ENCODE data around the gene RECQL5. TPM values are rescaled to one million over a fixed set of nuclear protein-coding genes. Genes with fewer than 3 reads are reported as not detected.

The RECQL5 gene
- total RNA-seq, 1 donor from 2014 or later: 34.4 TPM

DNA sequence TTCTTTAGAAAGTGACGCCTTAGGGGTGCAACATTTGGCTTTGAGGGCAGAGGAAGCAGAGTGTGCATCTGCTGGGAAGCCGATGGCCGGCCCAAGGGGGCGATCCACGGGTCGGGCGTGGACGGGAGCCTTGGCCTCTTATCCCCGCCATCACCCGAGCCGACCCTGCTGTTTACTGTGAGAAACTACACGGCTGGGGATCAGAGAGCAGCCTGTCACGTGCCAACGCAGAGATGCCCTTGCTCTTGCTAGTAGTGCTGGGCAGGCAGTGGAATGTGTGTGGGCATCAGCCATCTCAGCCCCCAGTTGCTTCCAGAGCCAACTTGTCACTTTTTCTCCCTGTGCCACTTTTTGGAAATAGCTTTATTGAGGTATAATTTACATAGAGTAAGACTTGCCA, 27.6 kb upstream of the RECQL5 start:
- Mint-ChIP-seq H3K27me3 (no peaks in the 10 kb centered on the region), H3K4me3 (no peak overlapping the region), H3K4me1 (peaks cover 28% of the 10 kb centered on the region), H3K27ac (peak overlapping the region; percentile 41), H3K9me3 (no peaks in the 10 kb centered on the region), H3K36me3 (ENCODE audit: low read depth) (peaks cover 26% of the 10 kb centered on the region)
- DNase-seq: no peak
- intact Hi-C loops (cut with micrococcal nuclease): no loop called here

DNA sequence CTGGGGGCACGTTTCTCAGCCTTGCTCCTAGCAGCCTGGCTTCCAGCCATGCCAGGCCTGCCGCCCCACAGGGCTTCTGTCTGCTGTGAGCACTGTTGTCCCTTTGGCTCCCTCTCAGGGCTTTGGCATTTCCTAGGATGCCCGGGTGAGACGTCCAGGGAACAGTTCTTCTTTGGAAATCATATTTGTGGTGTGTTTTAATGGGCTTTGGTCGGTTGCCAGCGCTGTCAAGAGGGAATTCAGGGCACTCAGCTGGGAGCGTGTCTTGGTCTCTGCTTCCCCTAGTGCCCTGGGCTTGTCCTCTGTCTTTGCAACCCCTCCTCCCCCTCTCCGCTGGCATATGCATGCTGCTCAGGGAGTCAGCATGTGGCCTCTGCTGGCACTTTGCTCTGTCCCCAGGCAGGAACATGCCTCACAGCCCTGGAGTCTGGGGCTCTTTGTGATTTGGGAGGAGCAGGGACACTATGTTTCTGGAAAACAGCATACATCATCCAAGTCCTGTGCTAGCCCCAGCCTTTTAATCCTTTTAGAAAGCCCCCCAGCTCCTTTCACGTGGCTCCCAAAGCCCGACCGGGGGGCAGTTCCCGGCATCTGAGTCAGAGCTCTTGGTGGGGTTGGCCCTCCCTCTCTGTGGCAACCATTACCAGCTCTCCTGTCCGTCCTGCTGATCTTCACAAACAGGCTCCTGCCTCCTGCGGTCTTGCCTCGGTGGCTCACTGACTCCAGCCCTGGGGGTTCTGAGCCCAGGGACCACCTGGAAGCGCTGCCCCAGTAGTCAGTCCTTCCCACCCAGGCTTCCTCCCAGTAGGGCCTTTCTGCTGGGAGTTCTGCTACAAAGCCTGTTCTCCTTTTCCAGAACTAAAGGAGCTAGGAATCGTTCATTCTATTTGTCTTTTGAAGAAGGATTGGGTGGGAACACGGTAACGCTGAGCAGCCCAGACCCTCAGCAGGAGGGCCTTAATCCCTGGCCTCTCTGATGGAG, 26.8 kb upstream of the RECQL5 start:
- H3K4me1 Mint-ChIP-seq: peaks cover 35% of the 10 kb centered on the region
- H3K4me3 Mint-ChIP-seq: no peak overlapping the region
- DNase-seq: no peak
- no peaks in the 10 kb centered on the region for H3K9me3 Mint-ChIP-seq
- peaks cover 28% of the 10 kb centered on the region for H3K36me3 Mint-ChIP-seq (ENCODE audit: low read depth)
- intact Hi-C loops (cut with micrococcal nuclease): no loop called here
- no peaks in the 10 kb centered on the region for H3K27me3 Mint-ChIP-seq
- no peak overlapping the region for H3K27ac Mint-ChIP-seq

DNA sequence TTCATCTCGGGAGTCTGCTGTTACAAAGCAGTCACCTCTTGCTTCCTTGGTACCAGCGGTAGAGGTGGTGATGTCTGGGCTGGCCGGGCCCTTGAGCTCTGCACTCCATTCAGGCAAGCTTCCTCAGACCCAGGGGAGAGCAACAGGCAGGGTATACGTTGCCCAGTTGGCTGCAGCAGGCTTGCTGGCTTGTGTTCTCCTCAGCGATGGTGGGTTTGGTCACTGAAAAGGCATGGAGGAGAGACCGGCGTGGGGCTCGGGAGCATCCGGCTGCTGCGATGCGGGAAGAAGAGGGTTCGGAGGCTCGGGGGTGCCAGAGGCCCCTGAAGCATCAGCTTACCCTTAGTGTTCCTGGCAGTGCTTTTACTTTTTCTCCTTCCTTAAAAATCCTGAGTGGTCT, 26.0 kb upstream of the RECQL5 start:
- intact Hi-C loops (cut with micrococcal nuclease): no loop called here
- Mint-ChIP-seq H3K27ac (no peak overlapping the region), H3K4me1 (peaks cover 43% of the 10 kb centered on the region), H3K27me3 (no peaks in the 10 kb centered on the region), H3K36me3 (ENCODE audit: low read depth) (peaks cover 30% of the 10 kb centered on the region), H3K4me3 (no peak overlapping the region), H3K9me3 (no peaks in the 10 kb centered on the region)
- no peak for DNase-seq

DNA sequence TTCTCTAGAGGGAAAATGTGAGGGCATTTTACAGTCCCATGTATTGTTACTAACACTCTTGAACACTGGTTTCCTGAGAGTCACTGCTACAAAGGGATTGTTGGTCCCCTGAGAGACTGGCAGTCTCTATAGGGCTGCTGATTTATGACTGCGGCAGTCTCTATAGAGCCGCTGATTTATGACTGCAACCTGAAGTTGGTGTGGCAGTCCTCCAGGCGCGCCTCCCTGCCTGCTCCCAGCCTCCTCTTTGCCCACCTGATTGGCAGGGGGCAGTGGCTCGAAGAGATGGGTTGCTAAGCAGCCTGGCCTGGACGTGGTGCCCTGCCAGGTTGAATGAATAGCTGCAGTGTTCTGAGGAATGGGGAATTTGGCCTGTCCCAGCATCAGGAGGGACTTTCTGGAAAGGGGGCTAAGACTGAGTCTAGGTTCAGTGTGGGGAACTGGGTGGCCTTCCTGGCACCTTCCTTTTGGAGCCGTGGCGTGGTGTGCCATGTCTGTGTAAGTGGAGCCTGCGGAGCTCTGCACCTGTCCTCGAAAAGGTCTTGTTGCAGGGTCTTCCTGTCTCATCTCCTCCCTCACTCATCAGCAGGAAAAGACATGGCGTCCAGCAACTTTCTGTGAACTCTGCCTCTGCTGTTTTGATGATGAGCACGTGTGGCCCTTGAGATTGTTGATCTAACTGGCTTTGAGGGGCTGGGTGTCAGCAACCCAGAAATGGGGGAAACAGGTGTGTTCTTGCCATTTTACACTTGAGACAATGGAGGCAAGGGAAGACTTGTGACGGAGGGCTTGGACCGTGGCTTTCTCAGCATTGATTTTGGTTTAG, 25.1 kb upstream of the RECQL5 start:
- Mint-ChIP-seq H3K4me3 (peak overlapping the region; percentile 9), H3K9me3 (no peaks in the 10 kb centered on the region), H3K27me3 (no peaks in the 10 kb centered on the region), H3K27ac (peak overlapping the region; percentile 81), H3K36me3 (ENCODE audit: low read depth) (peaks cover 37% of the 10 kb centered on the region), H3K4me1 (peaks cover 47% of the 10 kb centered on the region)
- no peak for DNase-seq
- intact Hi-C loops (cut with micrococcal nuclease): loop anchor here (2.0 kb wide), 1 partner anchor 17 kb away; no protein-coding TSS in a partner anchor

DNA sequence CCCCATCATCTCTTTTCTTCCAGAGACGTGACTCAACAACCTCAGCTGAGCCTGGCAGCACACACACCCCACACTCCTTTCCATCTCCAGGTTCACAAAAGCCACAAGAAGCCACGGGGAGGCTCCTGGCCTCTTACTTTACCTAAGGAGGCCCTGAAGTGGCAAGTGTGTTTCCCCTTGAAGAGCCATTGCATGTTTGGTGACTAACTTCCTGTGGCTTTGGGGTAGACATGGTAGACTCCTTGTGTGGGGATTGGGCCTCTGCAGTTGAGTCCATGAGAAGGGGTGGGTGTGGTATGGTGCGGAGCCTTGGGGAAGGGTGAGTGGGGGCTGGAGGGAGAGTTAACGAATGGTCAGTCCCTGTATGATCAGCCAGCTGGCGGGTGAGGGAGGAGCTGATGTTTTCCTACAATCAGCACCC, 24.4 kb upstream of the RECQL5 start:
- Mint-ChIP-seq H3K27me3 (no peaks in the 10 kb centered on the region), H3K4me3 (peak overlapping the region; percentile 9), H3K4me1 (peaks cover 51% of the 10 kb centered on the region), H3K9me3 (no peaks in the 10 kb centered on the region), H3K27ac (peak overlapping the region; percentile 81), H3K36me3 (ENCODE audit: low read depth) (peaks cover 37% of the 10 kb centered on the region)
- peak; percentile 79 for DNase-seq
- intact Hi-C loops (cut with micrococcal nuclease): loop anchor here (2.0 kb wide), 1 partner anchor 17 kb away; no protein-coding TSS in a partner anchor

DNA sequence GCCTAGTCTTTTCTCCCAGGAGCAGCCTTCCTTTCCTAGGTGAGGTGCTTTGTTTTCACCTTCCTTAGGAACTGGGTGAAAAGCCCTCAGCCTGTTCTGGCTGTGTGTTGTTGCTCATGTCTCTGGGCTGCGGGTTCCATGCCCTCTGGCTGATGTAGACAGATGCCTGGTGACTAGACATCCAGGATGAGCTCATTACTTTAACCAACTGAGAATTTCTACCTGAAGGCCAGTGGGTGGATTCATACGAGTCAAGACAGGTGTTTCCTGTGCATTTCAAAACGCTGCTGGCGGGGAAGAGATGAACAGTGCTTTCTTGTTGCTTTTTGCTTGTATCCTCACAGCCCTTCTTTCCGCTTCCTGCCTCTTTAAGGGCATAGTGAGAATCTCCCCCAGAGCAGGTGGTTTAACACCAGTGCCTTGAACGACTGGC, 22.5 kb upstream of the RECQL5 start:
- Mint-ChIP-seq H3K27ac (peak overlapping the region; percentile 74), H3K9me3 (no peaks in the 10 kb centered on the region), H3K36me3 (ENCODE audit: low read depth) (peaks cover 33% of the 10 kb centered on the region), H3K4me3 (peak overlapping the region; percentile 51), H3K4me1 (peaks cover 54% of the 10 kb centered on the region), H3K27me3 (no peaks in the 10 kb centered on the region)
- intact Hi-C loops (cut with micrococcal nuclease): no loop called here
- peak; percentile 84 for DNase-seq

DNA sequence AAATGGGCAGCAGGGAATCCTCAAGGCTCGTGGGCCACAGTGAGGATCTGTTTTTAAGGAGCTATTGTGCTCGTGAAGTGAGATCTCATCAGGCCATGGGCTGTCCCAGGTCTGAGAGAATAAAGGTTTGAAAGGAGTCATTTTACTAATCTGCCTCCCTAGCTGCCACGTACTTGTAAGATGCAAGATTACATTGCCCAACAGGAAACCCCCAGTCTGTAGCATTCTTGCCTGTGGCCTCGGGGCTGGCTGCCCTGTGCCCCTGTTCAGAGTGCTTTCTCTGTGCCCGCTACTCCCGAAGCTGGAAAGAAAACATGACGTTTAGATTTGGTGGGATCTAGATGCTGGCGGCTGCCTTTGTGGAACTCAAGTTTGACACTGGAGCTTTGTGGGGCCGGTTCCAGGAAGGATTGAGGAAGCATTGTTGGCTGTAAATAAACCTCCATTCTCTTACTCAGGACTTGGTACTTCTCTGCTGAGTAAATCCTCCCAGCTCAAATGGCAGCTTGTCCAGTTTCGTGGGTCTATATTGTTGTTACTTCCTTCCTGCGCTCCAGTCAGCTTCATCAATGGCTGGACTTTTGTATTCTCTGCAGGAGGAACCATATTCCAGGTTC, 21.4 kb upstream of the RECQL5 start:
- H3K9me3 Mint-ChIP-seq: no peaks in the 10 kb centered on the region
- peaks cover 32% of the 10 kb centered on the region for H3K36me3 Mint-ChIP-seq (ENCODE audit: low read depth)
- intact Hi-C loops (cut with micrococcal nuclease): no loop called here
- peak overlapping the region; percentile 51 for H3K4me3 Mint-ChIP-seq
- H3K27me3 Mint-ChIP-seq: no peaks in the 10 kb centered on the region
- H3K4me1 Mint-ChIP-seq: peaks cover 57% of the 10 kb centered on the region
- no peak for DNase-seq
- peak overlapping the region; percentile 74 for H3K27ac Mint-ChIP-seq

DNA sequence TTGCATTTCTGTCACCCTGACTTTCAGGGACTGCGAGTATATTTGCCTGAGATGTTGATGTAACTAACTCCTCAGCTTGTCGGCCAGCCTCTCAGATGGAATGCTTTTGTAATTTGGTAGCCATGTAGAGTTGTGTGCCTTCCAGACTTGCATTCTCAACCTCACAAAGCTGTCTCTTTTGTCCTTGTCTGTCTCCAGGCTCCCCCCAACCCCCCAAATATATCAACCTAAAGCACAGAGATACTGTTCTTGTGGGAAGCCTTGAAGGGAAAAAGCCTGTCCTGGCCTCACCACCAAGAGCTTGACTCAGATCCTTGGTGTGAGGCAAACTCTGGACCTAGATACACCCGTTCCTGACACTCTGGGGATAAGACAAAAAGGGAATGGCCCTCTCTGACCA, 18.5 kb upstream of the RECQL5 start:
- Mint-ChIP-seq H3K4me3 (no peak overlapping the region), H3K9me3 (no peaks in the 10 kb centered on the region), H3K4me1 (peaks cover 41% of the 10 kb centered on the region), H3K27ac (no peak overlapping the region), H3K27me3 (no peaks in the 10 kb centered on the region), H3K36me3 (ENCODE audit: low read depth) (peaks cover 32% of the 10 kb centered on the region)
- intact Hi-C loops (cut with micrococcal nuclease): no loop called here
- no peak for DNase-seq

DNA sequence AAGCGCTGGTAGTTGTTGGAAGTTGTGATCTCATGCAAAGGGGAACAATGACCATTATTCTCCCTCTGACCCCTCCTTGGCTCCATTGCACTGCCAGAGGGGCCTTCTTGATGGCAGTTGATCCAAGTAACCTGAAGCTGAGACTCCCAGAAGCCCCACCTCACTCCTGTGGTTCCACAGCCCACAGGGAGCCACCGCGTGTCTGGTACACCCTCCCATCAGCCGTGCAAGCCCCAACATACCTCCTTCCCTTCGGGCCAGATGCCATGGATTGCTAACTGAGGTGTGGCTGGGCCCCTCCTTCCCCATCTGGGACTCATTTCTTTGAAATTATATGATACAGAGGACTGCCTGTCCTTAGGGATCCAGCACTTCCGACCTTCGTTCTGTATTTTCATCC, 18.0 kb upstream of the RECQL5 start:
- Mint-ChIP-seq H3K4me1 (peaks cover 37% of the 10 kb centered on the region), H3K27ac (no peak overlapping the region), H3K27me3 (no peaks in the 10 kb centered on the region), H3K9me3 (no peaks in the 10 kb centered on the region), H3K4me3 (no peak overlapping the region), H3K36me3 (ENCODE audit: low read depth) (peaks cover 34% of the 10 kb centered on the region)
- intact Hi-C loops (cut with micrococcal nuclease): no loop called here
- DNase-seq: no peak

DNA sequence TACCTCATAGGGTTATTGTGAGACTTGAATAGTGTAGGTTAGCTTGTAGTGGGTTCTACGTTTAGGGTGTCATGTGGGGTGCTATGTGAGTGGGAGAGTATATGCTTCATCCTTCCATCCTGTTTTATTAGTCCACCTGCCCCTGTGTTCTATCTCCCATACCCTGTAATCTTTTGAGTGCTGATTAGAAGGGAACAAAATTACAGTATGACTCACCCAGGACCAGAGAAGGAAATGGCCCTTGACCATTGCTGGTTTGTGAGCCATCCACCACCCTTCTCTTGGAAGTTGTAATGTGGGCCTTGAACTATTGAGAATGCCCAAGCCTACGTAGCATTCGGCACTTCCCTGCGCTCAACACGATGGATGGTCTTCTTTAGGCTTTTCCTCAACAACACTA, 17.3 kb upstream of the RECQL5 start:
- Mint-ChIP-seq H3K9me3 (no peaks in the 10 kb centered on the region), H3K27me3 (no peaks in the 10 kb centered on the region), H3K4me1 (peaks cover 31% of the 10 kb centered on the region), H3K27ac (no peak overlapping the region), H3K4me3 (no peak overlapping the region), H3K36me3 (ENCODE audit: low read depth) (peaks cover 33% of the 10 kb centered on the region)
- intact Hi-C loops (cut with micrococcal nuclease): no loop called here
- DNase-seq: no peak

DNA sequence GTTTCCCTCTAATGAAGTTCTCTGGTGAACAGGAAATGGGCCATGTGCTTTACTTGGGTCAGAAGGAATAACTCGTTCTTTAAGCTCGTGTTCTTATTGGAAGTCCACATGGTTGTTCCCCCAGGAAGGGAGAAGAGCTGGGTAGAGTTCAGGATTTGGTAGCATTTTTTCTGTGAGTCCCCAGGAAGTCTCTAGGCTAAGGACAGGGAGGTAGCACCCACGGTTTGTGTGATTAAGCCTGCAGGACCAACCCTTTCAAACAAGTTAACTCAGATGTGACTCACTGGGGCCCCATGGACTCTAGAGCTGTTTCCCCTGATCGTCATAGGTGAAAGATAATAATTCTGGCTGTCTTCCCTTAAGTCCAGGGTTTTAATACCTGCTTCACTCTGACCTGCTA, 16.6 kb upstream of the RECQL5 start:
- intact Hi-C loops (cut with micrococcal nuclease): no loop called here
- Mint-ChIP-seq H3K27me3 (no peaks in the 10 kb centered on the region), H3K27ac (peak overlapping the region; percentile 37), H3K9me3 (no peaks in the 10 kb centered on the region), H3K4me1 (peaks cover 24% of the 10 kb centered on the region), H3K36me3 (ENCODE audit: low read depth) (peaks cover 32% of the 10 kb centered on the region), H3K4me3 (no peak overlapping the region)
- no peak for DNase-seq

DNA sequence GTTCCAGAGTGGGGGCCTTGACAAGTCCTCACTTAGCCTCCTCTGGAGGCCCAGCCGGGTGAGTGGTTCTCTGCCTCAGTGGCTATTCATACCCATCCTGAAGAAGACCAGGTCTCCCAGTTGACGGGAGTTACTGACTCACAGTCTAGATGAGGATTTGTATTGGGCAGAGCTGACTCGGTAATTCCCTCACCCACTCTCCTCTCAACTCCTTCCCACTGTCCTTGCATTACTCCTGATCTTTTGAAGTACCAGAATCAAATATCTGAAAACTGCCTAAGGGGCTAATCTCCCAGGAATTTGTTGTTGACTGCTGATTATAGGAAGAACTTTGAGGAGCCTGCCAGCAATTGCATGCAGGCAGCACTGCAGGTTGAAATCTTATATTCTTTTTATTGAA, 14.3 kb upstream of the RECQL5 start:
- Mint-ChIP-seq H3K9me3 (no peaks in the 10 kb centered on the region), H3K4me3 (no peak overlapping the region), H3K36me3 (ENCODE audit: low read depth) (peaks cover 24% of the 10 kb centered on the region), H3K27me3 (no peaks in the 10 kb centered on the region), H3K4me1 (peaks cover 8% of the 10 kb centered on the region), H3K27ac (no peak overlapping the region)
- DNase-seq: no peak
- intact Hi-C loops (cut with micrococcal nuclease): no loop called here

DNA sequence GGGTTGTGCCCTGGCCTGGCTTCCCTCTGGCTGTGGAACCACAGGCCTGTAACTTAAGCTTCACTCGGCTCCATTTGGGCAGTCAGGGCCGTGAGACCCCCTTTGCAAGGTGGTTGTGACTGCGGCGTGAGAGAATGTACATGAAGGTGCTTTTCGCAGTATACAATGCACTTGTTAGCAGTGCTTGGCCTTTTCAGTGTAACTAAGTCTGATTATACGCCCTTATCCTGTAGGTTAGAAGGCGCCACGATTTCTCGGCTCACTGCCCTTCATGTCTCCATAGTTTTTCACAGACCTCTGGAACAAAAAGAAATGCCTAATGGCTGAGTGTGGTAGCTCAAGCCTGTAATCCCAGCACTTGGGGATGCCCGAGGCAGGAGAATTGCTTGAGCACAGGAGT, 13.5 kb upstream of the RECQL5 start:
- intact Hi-C loops (cut with micrococcal nuclease): no loop called here
- Mint-ChIP-seq H3K36me3 (ENCODE audit: low read depth) (peaks cover 27% of the 10 kb centered on the region), H3K27ac (no peak overlapping the region), H3K4me3 (no peak overlapping the region), H3K4me1 (peaks cover 7% of the 10 kb centered on the region), H3K27me3 (no peaks in the 10 kb centered on the region), H3K9me3 (no peaks in the 10 kb centered on the region)
- DNase-seq: no peak
